Right ventricle myocardium inferior (tissue), 1 donor: ENCODE measurements around the gene UNKL. TPM values are rescaled to one million over a fixed set of nuclear protein-coding genes. Genes with fewer than 3 reads are reported as not detected.

Experiments
- ATAC-seq: fragments of 200-7000 bp; cut with Tn5 transposase; one replicate; pipeline ENCODE4 v1.9.1; 2020; ENCODE audit warnings: mild to moderate bottlenecking, moderate library complexity
- DNase-seq: peaks from one replicate; pipeline ENCODE4 v3.0.0; 2021; ENCODE audit errors: missing footprints
- intact Hi-C: fragments of 100-400 bp; cut with DNase I; formaldehyde crosslinking; loops from one replicate; pipeline ENCODE4 v1.11.0; 2022
- total RNA-seq: library from RNA; stranded (reverse); fragmentation: NEBNext Ultra II Directional; extraction: Animal tissue kit (Norgen Biotek cat#: 25700); gene quantifications from one replicate; pipeline ENCODE4 v1.2.1, GENCODE V29; 2021
- donor health status: DM: no; HTN: yes; CAD: no; lungs with severe emphysema.

UNKL gene
- total RNA-seq, 1 donor from 2014 or later, result 11.3 TPM

- no peak for ATAC-seq
- intact Hi-C loops, result no loop called here
- no peak for DNase-seq
Observed at GRCh38 chr16:1433756-1434155, 19.3 kb upstream of the UNKL start.

GRCh38 chr16:1433263-1433560 is 18.7 kb upstream of the UNKL start:
- DNase-seq (no peak), ATAC-seq (no peak)
- intact Hi-C loops, result no loop called here

GRCh38 chr16:1432388-1433262 is 18.1 kb upstream of the UNKL start:
- intact Hi-C loops, result no loop called here
- ATAC-seq, result no peak
- no peak for DNase-seq

- DNase-seq (no peak), ATAC-seq (no peak)
- intact Hi-C loops, result no loop called here
Observed at GRCh38 chr16:1431497-1432270, 17.2 kb upstream of the UNKL start.

GRCh38 chr16:1430759-1431496 is 16.4 kb upstream of the UNKL start, which contains the start of gene PERCC1:
TSS of gene PERCC1 (plus strand) at chr16:1431078. CDS start at chr16:1432594, 1,516 bp downstream.
- ATAC-seq, result no peak
- intact Hi-C loops, result no loop called here
- no peak for DNase-seq

GRCh38 chr16:1430214-1430758 is 15.8 kb upstream of the UNKL start:
- intact Hi-C loops, result no loop called here
- ATAC-seq, result no peak
- DNase-seq, result no peak

GRCh38 chr16:1429631-1430030 is 15.1 kb upstream of the UNKL start:
- no peak for ATAC-seq
- intact Hi-C loops, result loop anchor here (5.0 to 10.0 kb wide), 2 partner anchors 43 to 275 kb away; partner anchors contain the start of gene MAPK8IP3
- no peak for DNase-seq

GRCh38 chr16:1429012-1429411 is 14.5 kb upstream of the UNKL start:
- intact Hi-C loops, result loop anchor here (5.0 to 10.0 kb wide), 2 partner anchors 43 to 276 kb away; partner anchors contain the start of gene MAPK8IP3
- ATAC-seq, result no peak
- DNase-seq, result no peak

GRCh38 chr16:1428511-1428910 is 14.0 kb upstream of the UNKL start:
- DNase-seq (no peak), ATAC-seq (no peak)
- intact Hi-C loops, result loop anchor here (5.0 to 10.0 kb wide), 2 partner anchors 44 to 276 kb away; partner anchors contain the start of gene MAPK8IP3

- intact Hi-C loops, result loop anchor here (5.0 to 10.0 kb wide), 2 partner anchors 45 to 277 kb away; partner anchors contain the start of gene MAPK8IP3
- no peak for DNase-seq
- no peak for ATAC-seq
Observed at GRCh38 chr16:1427473-1428461, 13.3 kb upstream of the UNKL start.

GRCh38 chr16:1426734-1427471 is 12.4 kb upstream of the UNKL start:
- no peak for DNase-seq
- intact Hi-C loops, result loop anchor here (5.0 to 10.0 kb wide), 2 partner anchors 45 to 278 kb away; partner anchors contain the start of gene MAPK8IP3
- no peak for ATAC-seq

GRCh38 chr16:1425616-1426370 is 11.3 kb upstream of the UNKL start:
- intact Hi-C loops, result loop anchor here (5.0 to 10.0 kb wide), 2 partner anchors 47 to 279 kb away; partner anchors contain the start of gene MAPK8IP3
- ATAC-seq, result no peak
- no peak for DNase-seq

GRCh38 chr16:1424028-1424427 is 9.5 kb upstream of the UNKL start:
- DNase-seq, result no peak
- ATAC-seq, result no peak
- intact Hi-C loops, result loop anchor here (5.0 to 10.0 kb wide), 3 partner anchors 62 to 281 kb away; partner anchors contain the start of genes MAPK8IP3 and TELO2

- intact Hi-C loops, result loop anchor here (5.0 to 10.0 kb wide), 3 partner anchors 60 to 283 kb away; partner anchors contain the start of genes MAPK8IP3 and TELO2
- no peak for ATAC-seq
- DNase-seq, result no peak
Observed at GRCh38 chr16:1422076-1422475, 7.6 kb upstream of the UNKL start.

- ATAC-seq (no peak), DNase-seq (no peak)
- intact Hi-C loops, result loop anchor here (2.0 to 10.0 kb wide), 4 partner anchors 58 to 285 kb away; partner anchors contain the start of genes MAPK8IP3 and TELO2
Observed at GRCh38 chr16:1420111-1420539, 5.6 kb upstream of the UNKL start.

GRCh38 chr16:1416521-1416941 is 2.0 kb upstream of the UNKL start:
- intact Hi-C loops, result no loop called here
- no peak for DNase-seq
- no peak for ATAC-seq
